Mesothelial cell of epicardium (in vitro differentiated cells): Measurements from ENCODE around the gene JAG2. TPM values are rescaled to one million over a fixed set of nuclear protein-coding genes. Genes with fewer than 3 reads are reported as not detected.

Experiments used
- DNase-seq, 2 experiments: peaks; one replicate each; pipeline ENCODE4 v3.0.0; 2021; ENCODE audit warnings: low spot score in 2 of 2; ENCODE audit not compliant: unreplicated experiment in 2 of 2
- H3K27ac Mint-ChIP-seq: 2 replicates; pipeline ENCODE4 v1.8.0; 2021; ENCODE audit warnings: mixed read lengths
- H3K27me3 Mint-ChIP-seq: 2 replicates; pipeline ENCODE4 v1.8.0; 2021; ENCODE audit warnings: low read depth, mixed read lengths
- H3K36me3 Mint-ChIP-seq: 2 replicates; pipeline ENCODE4 v1.8.0; 2021; ENCODE audit warnings: mixed read lengths
- H3K4me1 Mint-ChIP-seq: 2 replicates; pipeline ENCODE4 v1.8.0; 2021; ENCODE audit warnings: mixed read lengths
- H3K4me3 Mint-ChIP-seq: 2 replicates; pipeline ENCODE4 v1.8.0; 2021; ENCODE audit warnings: mild to moderate bottlenecking, moderate library complexity, mixed read lengths
- H3K9me3 Mint-ChIP-seq: 2 replicates; pipeline ENCODE4 v1.8.0; 2021; ENCODE audit warnings: mixed read lengths
- total RNA-seq: library from RNA; stranded (reverse); gene quantifications from 3 replicates; pipeline ENCODE4 v1.2.1, GENCODE V29; 2021
- TF ChIP-seq, protein P1 (sequence below): fragments of 200-600 bp; sonication (generic); IDR thresholded peaks from one replicate; pipeline ENCODE4 v1.5.0; 2021; ENCODE audit warnings: antibody characterized with exemption; ENCODE audit not compliant: unreplicated experiment

Gene JAG2
- total RNA-seq, 1 donor from 2014 or later: 38.9 TPM

DNA sequence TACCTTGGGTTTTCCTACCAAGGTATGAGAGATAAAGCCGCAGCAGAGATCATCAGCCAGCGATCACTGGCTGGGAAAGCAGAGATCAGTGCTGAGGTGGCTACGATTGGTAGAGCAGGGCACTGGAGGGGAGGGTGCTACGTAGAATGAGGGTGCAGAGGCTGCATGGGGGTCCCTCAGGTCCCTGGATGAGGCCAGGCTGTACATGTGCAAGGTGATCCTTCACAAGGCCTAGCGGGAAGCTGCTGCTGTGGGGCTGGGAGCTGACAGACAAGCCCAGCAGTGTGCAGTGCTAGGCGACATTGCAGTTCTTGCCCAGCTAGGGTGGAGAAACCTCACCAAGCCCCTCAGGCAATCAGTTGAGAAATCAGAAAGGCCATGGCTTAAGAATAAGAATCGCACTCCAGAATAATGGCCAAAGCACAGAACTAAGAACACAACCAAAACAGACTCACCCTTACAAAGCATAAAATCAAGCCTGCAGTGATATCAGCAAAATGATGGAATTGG, 66.2 kb downstream of the JAG2 start:
- peaks cover 10% of the 10 kb centered on the region for H3K27me3 Mint-ChIP-seq
- no peaks in the 10 kb centered on the region for H3K4me1 Mint-ChIP-seq

DNA sequence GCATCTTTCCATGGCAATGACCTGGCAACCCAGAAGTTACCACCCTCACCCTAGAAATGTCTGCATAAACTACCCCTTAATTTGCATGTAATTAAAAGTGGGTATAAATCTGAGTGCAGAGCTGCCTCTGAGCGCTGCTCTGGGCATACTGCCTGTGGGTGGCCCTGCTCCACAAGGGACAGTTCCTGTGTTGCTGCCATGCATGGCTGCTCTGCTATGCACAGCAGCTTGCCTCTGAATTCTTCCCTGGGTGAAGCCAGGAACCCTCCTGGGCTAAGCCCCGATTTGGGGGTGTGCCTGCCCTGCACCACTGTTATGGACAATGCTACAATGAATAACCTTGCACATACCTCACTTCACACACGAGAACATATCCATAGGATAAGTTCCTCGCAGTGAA, 67.7 kb downstream of the JAG2 start:
- TF ChIP-seq, protein P1, sequence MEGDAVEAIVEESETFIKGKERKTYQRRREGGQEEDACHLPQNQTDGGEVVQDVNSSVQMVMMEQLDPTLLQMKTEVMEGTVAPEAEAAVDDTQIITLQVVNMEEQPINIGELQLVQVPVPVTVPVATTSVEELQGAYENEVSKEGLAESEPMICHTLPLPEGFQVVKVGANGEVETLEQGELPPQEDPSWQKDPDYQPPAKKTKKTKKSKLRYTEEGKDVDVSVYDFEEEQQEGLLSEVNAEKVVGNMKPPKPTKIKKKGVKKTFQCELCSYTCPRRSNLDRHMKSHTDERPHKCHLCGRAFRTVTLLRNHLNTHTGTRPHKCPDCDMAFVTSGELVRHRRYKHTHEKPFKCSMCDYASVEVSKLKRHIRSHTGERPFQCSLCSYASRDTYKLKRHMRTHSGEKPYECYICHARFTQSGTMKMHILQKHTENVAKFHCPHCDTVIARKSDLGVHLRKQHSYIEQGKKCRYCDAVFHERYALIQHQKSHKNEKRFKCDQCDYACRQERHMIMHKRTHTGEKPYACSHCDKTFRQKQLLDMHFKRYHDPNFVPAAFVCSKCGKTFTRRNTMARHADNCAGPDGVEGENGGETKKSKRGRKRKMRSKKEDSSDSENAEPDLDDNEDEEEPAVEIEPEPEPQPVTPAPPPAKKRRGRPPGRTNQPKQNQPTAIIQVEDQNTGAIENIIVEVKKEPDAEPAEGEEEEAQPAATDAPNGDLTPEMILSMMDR: no peak
- Mint-ChIP-seq H3K4me3 (no peak overlapping the region), H3K36me3 (peaks cover 26% of the 10 kb centered on the region), H3K27ac (no peak overlapping the region), H3K27me3 (peaks cover 6% of the 10 kb centered on the region), H3K4me1 (peaks cover 5% of the 10 kb centered on the region), H3K9me3 (peaks cover 25% of the 10 kb centered on the region)
- no peak for DNase-seq

More for the DNA sequence above, 66.2 kb downstream of the JAG2 start:
- H3K4me3 Mint-ChIP-seq: no peak overlapping the region
- peaks cover 25% of the 10 kb centered on the region for H3K9me3 Mint-ChIP-seq
- TF ChIP-seq, protein P1: no peak
- no peak for DNase-seq
- no peak overlapping the region for H3K27ac Mint-ChIP-seq
- H3K36me3 Mint-ChIP-seq: peaks cover 21% of the 10 kb centered on the region

DNA sequence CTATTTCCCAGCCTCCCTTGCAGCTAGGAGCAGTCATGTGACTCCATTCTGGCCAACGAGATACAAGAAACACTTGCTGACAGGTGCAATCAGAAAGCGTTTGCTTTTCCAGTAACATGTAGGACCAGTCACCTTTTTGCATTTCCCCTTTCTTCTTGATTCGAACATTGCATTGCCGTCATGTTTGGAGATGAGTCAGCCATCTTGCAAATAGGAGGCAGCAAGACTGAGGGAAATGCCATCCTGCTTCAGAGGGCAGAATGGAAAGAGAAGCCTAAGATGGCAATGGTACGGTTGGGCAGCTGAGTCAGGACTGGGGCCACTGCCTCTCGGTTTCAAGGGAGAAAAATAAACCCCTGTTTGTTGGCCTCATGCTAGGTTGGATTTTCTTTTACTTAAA, 68.8 kb downstream of the JAG2 start:
- H3K4me1 Mint-ChIP-seq: peaks cover 6% of the 10 kb centered on the region
- peaks cover 3% of the 10 kb centered on the region for H3K27me3 Mint-ChIP-seq
- TF ChIP-seq, protein P1: no peak

DNA sequence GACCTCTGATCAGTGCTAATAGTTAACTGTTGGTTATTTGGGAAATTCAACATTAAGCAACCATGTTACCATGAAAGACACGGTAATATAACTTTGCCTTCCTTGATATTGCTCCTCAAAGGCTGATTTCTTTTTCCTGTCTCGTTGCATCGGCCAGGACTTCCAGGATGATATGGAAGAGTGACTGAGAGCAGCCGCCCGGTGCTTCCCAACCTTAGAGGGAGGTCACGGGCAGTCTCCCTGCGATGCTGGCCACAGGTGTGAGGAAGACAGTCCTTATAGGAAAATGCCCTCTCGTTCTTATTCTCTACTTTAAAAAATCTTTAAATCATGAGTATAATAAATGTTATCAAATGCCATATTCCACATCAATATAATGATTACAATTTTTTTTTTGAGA, 70.3 kb downstream of the JAG2 start:
- peaks cover 17% of the 10 kb centered on the region for H3K9me3 Mint-ChIP-seq
- DNase-seq: no peak
- TF ChIP-seq, protein P1: no peak
- H3K4me3 Mint-ChIP-seq: no peak overlapping the region
- no peaks in the 10 kb centered on the region for H3K27me3 Mint-ChIP-seq
- no peak overlapping the region for H3K27ac Mint-ChIP-seq
- H3K4me1 Mint-ChIP-seq: peaks cover 14% of the 10 kb centered on the region
- H3K36me3 Mint-ChIP-seq: peaks cover 22% of the 10 kb centered on the region

More for the DNA sequence above, 68.8 kb downstream of the JAG2 start:
- peaks cover 25% of the 10 kb centered on the region for H3K9me3 Mint-ChIP-seq
- DNase-seq: no peak
- no peak overlapping the region for H3K27ac Mint-ChIP-seq
- no peak overlapping the region for H3K4me3 Mint-ChIP-seq
- peaks cover 26% of the 10 kb centered on the region for H3K36me3 Mint-ChIP-seq

DNA sequence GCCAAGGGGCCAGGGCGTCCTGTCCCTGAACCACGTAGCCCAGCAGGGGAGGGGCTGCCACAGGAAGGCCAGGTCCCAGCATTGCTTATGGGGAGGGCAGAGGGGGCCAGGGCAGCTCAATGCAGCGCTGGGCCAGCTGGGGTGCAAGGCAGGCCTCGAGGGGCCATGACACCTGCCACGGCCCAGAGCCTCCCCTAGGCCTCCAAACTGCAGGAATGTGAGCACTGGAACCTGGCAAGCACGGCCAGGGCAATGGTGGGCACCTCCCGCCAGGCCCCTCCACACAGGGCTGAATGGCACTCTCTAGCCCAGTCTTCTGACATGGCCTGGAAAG, 70.8 kb downstream of the JAG2 start:
- H3K27ac Mint-ChIP-seq: no peak overlapping the region
- TF ChIP-seq, protein P1: no peak
- H3K36me3 Mint-ChIP-seq: peaks cover 22% of the 10 kb centered on the region
- H3K4me1 Mint-ChIP-seq: peaks cover 14% of the 10 kb centered on the region
- H3K9me3 Mint-ChIP-seq: peaks cover 17% of the 10 kb centered on the region
- no peaks in the 10 kb centered on the region for H3K27me3 Mint-ChIP-seq
- DNase-seq: no peak
- no peak overlapping the region for H3K4me3 Mint-ChIP-seq

DNA sequence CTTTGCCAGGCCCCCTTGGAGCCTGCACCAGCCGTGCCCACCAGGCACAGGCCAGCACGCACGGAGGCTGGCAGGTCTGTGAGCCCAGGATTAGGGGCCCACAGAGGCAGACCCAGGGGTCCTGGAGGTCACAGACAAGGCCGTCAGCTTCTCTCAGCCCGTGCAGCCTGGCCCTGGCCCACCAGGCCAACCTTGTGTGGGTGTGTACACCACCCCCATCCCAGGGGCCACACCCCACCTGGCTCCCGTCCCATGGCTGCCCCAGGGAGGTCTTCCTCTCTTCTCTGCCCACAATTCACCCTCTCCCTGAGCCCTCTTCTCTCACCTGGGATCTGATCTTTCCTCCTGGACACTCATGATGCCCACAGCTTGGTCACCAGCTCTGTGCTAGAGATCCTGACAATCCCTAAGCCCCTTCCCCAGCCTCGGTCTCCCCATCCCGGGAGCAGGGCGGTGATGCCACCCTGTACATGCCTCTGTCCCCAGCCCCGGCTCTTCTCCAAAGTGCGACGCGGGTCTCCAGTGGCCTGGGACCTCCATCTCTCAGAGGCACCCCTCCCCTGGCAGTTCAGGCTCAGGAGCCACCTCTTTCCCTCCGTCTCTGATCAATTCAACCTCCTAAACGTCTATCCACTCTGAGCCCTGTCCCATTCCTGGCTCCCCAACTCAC, 72.2 kb downstream of the JAG2 start:
- H3K36me3 Mint-ChIP-seq: peaks cover 22% of the 10 kb centered on the region
- H3K27ac Mint-ChIP-seq: no peak overlapping the region
- no peak for DNase-seq
- H3K27me3 Mint-ChIP-seq: no peaks in the 10 kb centered on the region
- peaks cover 17% of the 10 kb centered on the region for H3K9me3 Mint-ChIP-seq
- H3K4me3 Mint-ChIP-seq: no peak overlapping the region
- peaks cover 24% of the 10 kb centered on the region for H3K4me1 Mint-ChIP-seq
- TF ChIP-seq, protein P1: no peak
